ENCODE data around the gene SLX9. TPM values are rescaled to one million over a fixed set of nuclear protein-coding genes. Genes with fewer than 3 reads are reported as not detected.
A peak's percentile ranks its signal among the peaks of the same experiment; 100 is the strongest.

SLX9 gene
- total RNA-seq, 4 donors from 2014 or later = 20.8 to 59.3 (median 27.6) TPM

- Histone ChIP-seq H3K4me1 (peaks cover 18 to 49% (median 36%) of the 10 kb centered on the region in 4 donors), H3K9me3 (peaks cover 0 to 5% (median 0%) of the 10 kb centered on the region in 4 donors), H3K36me3 (no peaks in the 10 kb centered on the region), H3K27me3 (peaks cover 0 to 3% (median 0%) of the 10 kb centered on the region in 4 donors), H3K4me3 (peak overlapping the region; percentile 56 to 65 (median 58)), H3K27ac (replicated peaks in 1 of 4) (peak overlapping the region; percentile 83 to 89 (median 85))
- intact Hi-C loops (cut with DNase I) = no loop called here
- TF ChIP-seq POLR2AphosphoS5 (IDR thresholded peaks at IDR 0.05) (peak in 1 of 2 donors; percentile 40), EP300 (IDR thresholded peaks at IDR 0.05) (no peak), CTCF (IDR thresholded peaks at IDR 0.05) (no peak), POLR2A (IDR thresholded peaks at IDR 0.05; ENCODE audit: low read depth) (no peak)
- DNase-seq (ENCODE audit: extremely low spot score) = no peak
- WGBS = 53% methylated on average over 16 of the region's 101 CpGs
Observed at GRCh38 chr21:45018131-45019075, 78.6 kb downstream of the SLX9 start.

GRCh38 chr21:45019076-45019886, 79.5 kb downstream of the SLX9 start:
- H3K4me1 ChIP-seq = peaks cover 18 to 45% (median 36%) of the 10 kb centered on the region in 4 donors
- peaks cover 0 to 3% (median 0%) of the 10 kb centered on the region in 4 donors for H3K27me3 ChIP-seq
- no peaks in the 10 kb centered on the region for H3K36me3 ChIP-seq
- peaks cover 0 to 10% (median 0%) of the 10 kb centered on the region in 4 donors for H3K9me3 ChIP-seq
- intact Hi-C loops (cut with DNase I) = no loop called here
- DNase-seq (ENCODE audit: extremely low spot score) = no peak
- TF ChIP-seq CTCF (IDR thresholded peaks at IDR 0.05) (no peak), POLR2AphosphoS5 (IDR thresholded peaks at IDR 0.05) (no peak), EP300 (IDR thresholded peaks at IDR 0.05) (no peak), POLR2A (IDR thresholded peaks at IDR 0.05; ENCODE audit: low read depth) (no peak)
- H3K27ac ChIP-seq (replicated peaks in 1 of 4) = peak overlapping the region; percentile 83 to 89 (median 85)
- WGBS = 100% methylated on average over 8 of the region's 60 CpGs
- H3K4me3 ChIP-seq = peak overlapping the region; percentile 56 to 65 (median 58)

- no peak overlapping the region for H3K4me3 ChIP-seq
- H3K4me1 ChIP-seq = peaks cover 18 to 45% (median 36%) of the 10 kb centered on the region in 4 donors
- no peak for DNase-seq (ENCODE audit: extremely low spot score)
- H3K9me3 ChIP-seq = peaks cover 0 to 10% (median 0%) of the 10 kb centered on the region in 4 donors
- H3K27me3 ChIP-seq = peaks cover 0 to 3% (median 0%) of the 10 kb centered on the region in 4 donors
- TF ChIP-seq EP300 (IDR thresholded peaks at IDR 0.05) (no peak), POLR2AphosphoS5 (IDR thresholded peaks at IDR 0.05) (no peak), POLR2A (IDR thresholded peaks at IDR 0.05; ENCODE audit: low read depth) (no peak), CTCF (IDR thresholded peaks at IDR 0.05) (no peak)
- intact Hi-C loops (cut with DNase I) = no loop called here
- 82% methylated on average over 15 of the region's 19 CpGs for WGBS
- no peaks in the 10 kb centered on the region for H3K36me3 ChIP-seq
- peak overlapping the region; percentile 83 to 89 (median 85) for H3K27ac ChIP-seq (replicated peaks in 1 of 4)
Observed at GRCh38 chr21:45019887-45020537, 80.2 kb downstream of the SLX9 start.

- H3K4me1 ChIP-seq = peaks cover 18 to 44% (median 36%) of the 10 kb centered on the region in 4 donors
- peaks cover 0 to 3% (median 0%) of the 10 kb centered on the region in 4 donors for H3K27me3 ChIP-seq
- 84% methylated on average over 24 of the region's 28 CpGs for WGBS
- H3K4me3 ChIP-seq = no peak overlapping the region
- no peak for DNase-seq (ENCODE audit: extremely low spot score)
- H3K36me3 ChIP-seq = no peaks in the 10 kb centered on the region
- H3K27ac ChIP-seq (replicated peaks in 1 of 4) = peak overlapping the region; percentile 3 to 89 (median 85)
- H3K9me3 ChIP-seq = peaks cover 0 to 10% (median 0%) of the 10 kb centered on the region in 4 donors
- intact Hi-C loops (cut with DNase I) = no loop called here
- TF ChIP-seq POLR2A (IDR thresholded peaks at IDR 0.05; ENCODE audit: low read depth) (no peak), CTCF (IDR thresholded peaks at IDR 0.05) (no peak), EP300 (IDR thresholded peaks at IDR 0.05) (no peak), POLR2AphosphoS5 (IDR thresholded peaks at IDR 0.05) (no peak)
Observed at GRCh38 chr21:45020629-45021427, 81.0 kb downstream of the SLX9 start.

All from esophagus muscularis mucosa (tissue), 4 donors.